ENCODE results near the gene VTA1.

The VTA1 gene

DNA sequence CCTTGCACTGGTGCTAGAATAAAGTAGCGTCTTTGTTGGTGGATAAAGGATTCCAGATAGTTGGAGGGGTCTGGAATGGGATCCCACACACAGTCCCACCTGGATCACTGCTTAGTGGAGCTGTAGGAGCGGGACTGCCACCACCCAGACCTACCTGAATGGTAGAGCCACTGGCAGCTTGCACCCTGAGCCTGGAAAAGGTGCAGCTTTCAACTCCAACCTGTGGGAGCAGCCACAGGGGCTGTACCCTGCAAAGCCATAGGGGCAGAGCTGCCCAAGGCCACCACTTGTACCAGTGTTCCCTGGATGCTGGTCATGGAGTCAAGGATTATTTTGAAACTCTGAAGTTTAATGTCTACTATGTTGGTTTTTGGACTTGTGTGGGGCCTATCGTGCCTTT is 26.9 kb downstream of the VTA1 start:
- no peak for DNase-seq (ENCODE audit: extremely low read depth, low read depth)
- TF ChIP-seq, protein P1, sequence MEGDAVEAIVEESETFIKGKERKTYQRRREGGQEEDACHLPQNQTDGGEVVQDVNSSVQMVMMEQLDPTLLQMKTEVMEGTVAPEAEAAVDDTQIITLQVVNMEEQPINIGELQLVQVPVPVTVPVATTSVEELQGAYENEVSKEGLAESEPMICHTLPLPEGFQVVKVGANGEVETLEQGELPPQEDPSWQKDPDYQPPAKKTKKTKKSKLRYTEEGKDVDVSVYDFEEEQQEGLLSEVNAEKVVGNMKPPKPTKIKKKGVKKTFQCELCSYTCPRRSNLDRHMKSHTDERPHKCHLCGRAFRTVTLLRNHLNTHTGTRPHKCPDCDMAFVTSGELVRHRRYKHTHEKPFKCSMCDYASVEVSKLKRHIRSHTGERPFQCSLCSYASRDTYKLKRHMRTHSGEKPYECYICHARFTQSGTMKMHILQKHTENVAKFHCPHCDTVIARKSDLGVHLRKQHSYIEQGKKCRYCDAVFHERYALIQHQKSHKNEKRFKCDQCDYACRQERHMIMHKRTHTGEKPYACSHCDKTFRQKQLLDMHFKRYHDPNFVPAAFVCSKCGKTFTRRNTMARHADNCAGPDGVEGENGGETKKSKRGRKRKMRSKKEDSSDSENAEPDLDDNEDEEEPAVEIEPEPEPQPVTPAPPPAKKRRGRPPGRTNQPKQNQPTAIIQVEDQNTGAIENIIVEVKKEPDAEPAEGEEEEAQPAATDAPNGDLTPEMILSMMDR (IDR thresholded peaks at IDR 0.05; ENCODE audit: low read depth, low read length), result no peak

DNA sequence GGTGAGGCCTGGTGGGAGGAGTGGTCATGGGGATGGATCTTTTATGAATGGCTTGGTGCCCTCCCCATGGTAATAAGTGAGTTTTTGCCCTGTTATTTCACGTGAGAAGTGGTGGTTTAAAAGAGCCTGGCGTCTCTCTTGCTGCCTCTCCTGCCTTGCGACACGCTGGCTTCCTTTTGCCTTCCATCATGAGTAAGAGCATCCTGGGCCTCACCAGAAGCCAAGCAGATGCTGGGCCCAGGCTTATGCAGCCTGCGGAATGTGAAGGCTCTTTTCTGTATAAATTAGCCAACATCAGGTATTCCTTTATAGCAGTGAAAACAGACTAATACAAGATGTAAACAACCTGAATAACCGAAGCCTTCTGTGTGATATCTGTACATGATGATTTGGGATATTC is 27.6 kb downstream of the VTA1 start:
- no peak for DNase-seq (ENCODE audit: extremely low read depth, low read depth)
- TF ChIP-seq, protein P1 (IDR thresholded peaks at IDR 0.05; ENCODE audit: low read depth, low read length), result no peak

DNA sequence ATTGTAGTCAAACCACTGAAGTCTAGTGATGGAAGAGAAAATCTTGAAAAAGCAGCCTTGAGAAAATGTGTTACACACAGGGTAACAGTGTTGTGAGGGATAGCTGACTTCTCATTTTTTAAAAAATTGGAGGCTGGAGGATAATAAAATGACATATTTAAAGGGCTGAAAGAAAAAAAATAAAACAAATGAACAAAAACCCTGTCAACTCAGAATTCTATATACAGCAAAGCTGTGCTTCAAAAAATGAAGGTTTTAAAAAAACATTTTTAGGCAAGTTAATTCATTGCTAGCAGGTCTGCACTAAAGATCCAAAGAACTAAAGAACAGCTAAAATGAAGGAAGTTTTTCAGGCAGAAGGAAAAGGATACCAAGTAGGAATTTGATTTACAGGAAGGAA is 31.1 kb downstream of the VTA1 start:
- TF ChIP-seq, protein P1 (IDR thresholded peaks at IDR 0.05; ENCODE audit: low read depth, low read length), result no peak
- DNase-seq (ENCODE audit: extremely low read depth, low read depth), result no peak

- TF ChIP-seq, protein P1 (IDR thresholded peaks at IDR 0.05; ENCODE audit: low read depth, low read length), result no peak
- DNase-seq (ENCODE audit: extremely low read depth, low read depth), result no peak
These were observed 34.9 kb downstream of the VTA1 start for GRCh38 chr6:142182004-142182403.

DNA sequence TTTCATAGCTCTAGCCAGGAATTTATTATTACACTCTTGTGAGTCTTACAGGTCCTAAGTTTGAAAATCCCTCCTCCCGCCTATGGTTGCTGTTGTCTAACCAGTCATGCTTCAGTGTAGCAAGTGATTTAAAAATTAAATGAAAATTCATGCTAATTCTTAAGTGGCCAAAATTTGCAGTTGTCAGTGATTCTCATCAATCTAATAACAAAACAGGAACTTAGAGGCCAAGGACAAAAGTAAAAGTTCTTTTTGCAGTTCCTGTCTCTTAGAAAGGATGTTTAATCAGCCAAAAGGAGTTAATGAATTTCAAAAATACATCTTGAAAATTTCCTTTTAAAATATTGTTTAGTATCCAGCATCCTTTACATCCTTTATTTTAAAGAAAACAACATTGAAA is 36.3 kb downstream of the VTA1 start:
- TF ChIP-seq, protein P1 (IDR thresholded peaks at IDR 0.05; ENCODE audit: low read depth, low read length), result no peak
- DNase-seq (ENCODE audit: extremely low read depth, low read depth), result no peak

DNA sequence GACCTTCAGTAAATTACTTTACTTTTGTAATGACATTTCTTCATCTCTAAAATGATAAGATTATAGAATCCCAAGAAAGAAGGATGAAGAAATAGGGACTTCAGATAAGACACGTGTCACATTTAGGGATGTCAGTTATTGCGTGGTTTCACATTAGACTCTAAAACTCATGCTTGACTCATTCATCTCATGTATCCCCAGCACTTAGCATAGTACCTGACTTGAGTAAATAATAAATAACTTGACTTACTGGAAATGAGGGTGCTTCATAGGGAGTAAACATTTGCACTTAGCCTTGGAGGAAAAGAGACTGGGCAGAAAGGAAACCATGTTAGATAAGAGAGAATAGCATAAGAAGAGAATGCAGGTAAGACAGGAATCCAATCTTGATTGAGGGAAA is 37.2 kb downstream of the VTA1 start:
- DNase-seq (ENCODE audit: extremely low read depth, low read depth), result no peak
- TF ChIP-seq, protein P1 (IDR thresholded peaks at IDR 0.05; ENCODE audit: low read depth, low read length), result no peak

GRCh38 chr6:142185641-142186040 is 38.6 kb downstream of the VTA1 start:
- TF ChIP-seq, protein P1 (IDR thresholded peaks at IDR 0.05; ENCODE audit: low read depth, low read length), result no peak
- DNase-seq (ENCODE audit: extremely low read depth, low read depth), result no peak

Measured in AG09319 (cell line).